Gastroesophageal sphincter (tissue), 4 donors: ENCODE results near the gene CDHR5. TPM values are rescaled to one million over a fixed set of nuclear protein-coding genes. Genes with fewer than 3 reads are reported as not detected.
"Not testable (repeated sequence)": the region's sequence is repeated elsewhere in the genome, so short reads cannot be mapped to it uniquely, and the experiment has no call there.

Experiments
- ATAC-seq: fragments of 150-250 bp; one replicate; pipeline ENCODE4 v1.9.1; 2016; ENCODE audit warnings: mild to moderate bottlenecking, moderate library complexity
- H3K27ac ChIP-seq, 4 donors: fragments of 200-600 bp; sonication (generic) in 3 of 4; 1 replicate in 3 of 4; 2 replicates in 1 of 4; pipeline ENCODE4 v1.5.1; 2016 to 2019
- H3K27me3 ChIP-seq: fragments of 200-600 bp; sonication (generic); one replicate; pipeline ENCODE4 v1.5.1; 2019
- H3K36me3 ChIP-seq, 2 donors: fragments of 200-600 bp; sonication (generic); one replicate each; pipeline ENCODE4 v1.5.1; 2019; ENCODE audit warnings: control low read depth in 1 of 2
- H3K4me1 ChIP-seq, 3 donors: fragments of 200-600 bp; sonication (generic); 1 replicate in 2 of 3; 2 replicates in 1 of 3; pipeline ENCODE4 v1.5.1; 2016 to 2019; ENCODE audit warnings: control low read depth in 2 of 3
- H3K4me3 ChIP-seq, 2 donors: fragments of 200-600 bp; sonication (generic); one replicate each; pipeline ENCODE4 v1.5.1; 2019; ENCODE audit warnings: mild to moderate bottlenecking in 1 of 2, moderate library complexity in 1 of 2
- H3K9me3 ChIP-seq, 3 donors: fragments of 200-600 bp; sonication (generic); one replicate each; pipeline ENCODE4 v1.5.1; 2017 to 2019; ENCODE audit warnings: control low read depth in 2 of 3
- CTCF ChIP-seq, 4 experiments: fragments of 200-600 bp in 2 of 4; fragments of 450-650 bp in 2 of 4; sonication (generic) in 1 of 4; IDR thresholded peaks; one replicate each; pipeline ENCODE4 v1.5.1; 2017 to 2019; ENCODE audit warnings: antibody characterized with exemption in 4 of 4, mild to moderate bottlenecking in 2 of 4, moderate library complexity in 2 of 4
- EP300 ChIP-seq: sonication (generic); formaldehyde crosslinking; IDR thresholded peaks from one replicate; pipeline ENCODE4 v1.6.1; 2017; ENCODE audit warnings: antibody characterized with exemption, mild to moderate bottlenecking
- POLR2A ChIP-seq, 2 donors: fragments of 450-650 bp; IDR thresholded peaks; one replicate each; pipeline ENCODE4 v1.6.1; 2017; ENCODE audit warnings: antibody characterized with exemption in 2 of 2, mild to moderate bottlenecking in 2 of 2, moderate library complexity in 1 of 2
- POLR2AphosphoS5 ChIP-seq: sonication (generic); formaldehyde crosslinking; IDR thresholded peaks from one replicate; pipeline ENCODE4 v1.6.1; 2017; ENCODE audit warnings: antibody characterized with exemption
- WGBS, 2 donors: methylation state at CpG; one replicate each; pipeline ENCODE4 v1.1.5; 2018; ENCODE audit warnings: low coverage in 1 of 2; 5-methylcytosine and 5-hydroxymethylcytosine counted together
- total RNA-seq, 4 donors: library from RNA; depleted of rRNA; stranded (reverse); fragments of >200 nt; gene quantifications; one replicate each; pipeline ENCODE4 v1.1.0, GENCODE V29; 2016

CDHR5 gene
- total RNA-seq, 4 donors from 2014 or later, result not detected

GRCh38 chr11:574632-575312 is 50.0 kb downstream of the CDHR5 start:
- peaks cover 0 to 47% (median 38%) of the 10 kb centered on the region in 3 donors for H3K4me1 ChIP-seq
- peak overlapping the region; percentile 39 to 88 for H3K4me3 ChIP-seq
- H3K27ac ChIP-seq, result peak overlapping the region in 3 of 4 donors; percentile 83 to 87 (median 85)
- H3K9me3 ChIP-seq, result no peaks in the 10 kb centered on the region
- H3K27me3 ChIP-seq, result no peaks in the 10 kb centered on the region
- WGBS, 2 donors, result 34% methylated on average over 18 of the region's 25 CpGs; no CpG with 5 or more reads in 1 of the 2 donors
- H3K36me3 ChIP-seq, result no peaks in the 10 kb centered on the region
- TF ChIP-seq POLR2AphosphoS5 (no peak), POLR2A (IDR thresholded peaks at IDR 0.05) (no peak), CTCF (IDR thresholded peaks at IDR 0.05) (no peak), EP300 (no peak)
- no peak for ATAC-seq

- WGBS, 2 donors, result 55 to 62% methylated on average over 10 to 12 of the region's 14 CpGs
- ATAC-seq, H3K27me3 ChIP-seq, H3K36me3 ChIP-seq, H3K9me3 ChIP-seq: not testable (repeated sequence)
- Histone ChIP-seq H3K4me3 (peak overlapping the region in 1 of 2 donors; percentile 88), H3K4me1 (peaks cover 0 to 47% (median 35%) of the 10 kb centered on the region in 3 donors), H3K27ac (peak overlapping the region in 2 of 4 donors; percentile 44 to 64)
Measured at GRCh38 chr11:574031-574570, 50.7 kb downstream of the CDHR5 start.

- TF ChIP-seq POLR2AphosphoS5, result no peak
- no peak for TF ChIP-seq POLR2A (IDR thresholded peaks at IDR 0.05)
- TF ChIP-seq EP300, result no peak
- no peak for TF ChIP-seq CTCF (IDR thresholded peaks at IDR 0.05)
Measured at GRCh38 chr11:573146-573759, 51.5 kb downstream of the CDHR5 start.

GRCh38 chr11:571802-572185 is 53.0 kb downstream of the CDHR5 start:
- Histone ChIP-seq H3K36me3 (no peaks in the 10 kb centered on the region), H3K9me3 (no peaks in the 10 kb centered on the region), H3K27ac (no peak overlapping the region), H3K4me3 (no peak overlapping the region), H3K27me3 (no peaks in the 10 kb centered on the region), H3K4me1 (peaks cover 0 to 41% (median 21%) of the 10 kb centered on the region in 3 donors)
- no peak for ATAC-seq
- WGBS, 2 donors, result 0 to 56% methylated on average over 2 to 5 of the region's 8 CpGs
- TF ChIP-seq POLR2A (IDR thresholded peaks at IDR 0.05) (no peak), EP300 (no peak), POLR2AphosphoS5 (no peak), CTCF (IDR thresholded peaks at IDR 0.05) (no peak)

More at GRCh38 chr11:573146-573759, 51.5 kb downstream of the CDHR5 start:
- 90 to 100% methylated on average over 2 to 4 of the region's 16 CpGs for WGBS, 2 donors
- peak overlapping the region in 1 of 4 donors; percentile 71 for H3K27ac ChIP-seq
- H3K9me3 ChIP-seq, result no peaks in the 10 kb centered on the region
- no peak overlapping the region for H3K4me3 ChIP-seq
- no peaks in the 10 kb centered on the region for H3K27me3 ChIP-seq
- H3K36me3 ChIP-seq, result no peaks in the 10 kb centered on the region
- H3K4me1 ChIP-seq, result peaks cover 0 to 42% (median 28%) of the 10 kb centered on the region in 3 donors
- ATAC-seq, result no peak

GRCh38 chr11:569158-569885 is 55.4 kb downstream of the CDHR5 start:
- WGBS, 2 donors, result no CpG with 5 or more reads among the region's 36 CpGs
- H3K36me3 ChIP-seq, result no peaks in the 10 kb centered on the region
- H3K4me3 ChIP-seq, result peak overlapping the region; percentile 67 to 85
- peaks cover 0 to 31% (median 11%) of the 10 kb centered on the region in 3 donors for H3K4me1 ChIP-seq
- H3K27me3 ChIP-seq, result no peaks in the 10 kb centered on the region
- peak overlapping the region; percentile 92 to 96 (median 94) for H3K27ac ChIP-seq
- ATAC-seq, result no peak
- no peaks in the 10 kb centered on the region for H3K9me3 ChIP-seq
- TF ChIP-seq EP300, result no peak
- TF ChIP-seq POLR2AphosphoS5, result no peak
- TF ChIP-seq CTCF (IDR thresholded peaks at IDR 0.05), result no peak
- no peak for TF ChIP-seq POLR2A (IDR thresholded peaks at IDR 0.05)
